Frontal cortex (tissue), 4 donors: Measurements from ENCODE around the gene GPR62. TPM values are rescaled to one million over a fixed set of nuclear protein-coding genes. Genes with fewer than 3 reads are reported as not detected.
A peak's percentile ranks its signal among the peaks of the same experiment; 100 is the strongest.

Source experiments
- DNase-seq, 2 donors: peaks; one replicate each; pipeline ENCODE4 v3.0.0; 2012; ENCODE audit warnings: low spot score in 2 of 2
- FAIRE-seq: peaks from 2 replicates; lab custom pipeline; 2012; peaks lifted over from hg19 to GRCh38; lab: Jason Lieb, UNC
- total RNA-seq: library from RNA; depleted of rRNA; stranded (reverse); fragments of >200 nt; gene quantifications from one replicate; pipeline ENCODE4 v1.2.3, GENCODE V29; 2014
- donor health status: control.
- donor health status: control.
- donor health status: control.

GPR62 gene
- total RNA-seq, 1 donor from 2014 or later = 0.41 TPM

DNA sequence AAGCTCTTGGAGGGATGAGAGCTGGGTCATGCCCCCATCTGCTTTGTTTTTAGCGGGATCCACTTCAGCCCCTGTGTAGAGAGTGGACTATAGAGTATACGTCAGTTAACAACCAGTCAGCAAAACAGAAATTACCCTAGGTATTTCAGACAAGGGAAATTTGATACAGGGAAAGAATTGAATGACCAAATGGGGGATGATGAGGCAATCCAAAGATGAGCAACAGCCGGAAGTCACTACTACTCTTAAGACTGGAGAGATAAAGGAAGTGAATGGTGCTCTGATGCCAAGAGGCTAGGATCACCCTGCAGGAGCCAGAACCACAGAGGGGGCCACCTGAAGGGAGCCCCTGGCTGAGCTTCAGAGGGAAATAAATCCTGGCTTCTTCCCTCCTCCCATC lies 1.7 kb upstream of the GPR62 start:
- FAIRE-seq (no peak), DNase-seq (no peak)

DNA sequence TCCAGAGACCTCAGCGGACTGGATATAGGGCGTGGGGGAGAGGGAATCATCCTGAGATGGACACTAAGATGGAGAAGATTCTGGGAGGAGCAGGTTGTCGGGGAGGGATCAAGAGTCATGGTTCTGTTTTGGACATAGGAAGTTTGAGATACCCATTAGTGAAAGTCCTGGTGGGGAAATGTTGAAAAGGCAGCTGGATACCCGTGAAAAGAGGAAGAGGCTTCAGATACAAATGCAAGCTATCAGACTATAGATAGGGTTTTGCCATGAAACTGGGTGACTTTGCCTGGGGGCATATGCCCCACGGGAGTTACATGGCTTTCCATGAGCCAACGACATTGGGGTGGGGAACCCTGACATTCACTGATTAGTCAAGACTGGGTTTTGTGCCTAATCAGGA lies 1.1 kb upstream of the GPR62 start:
- FAIRE-seq = no peak
- DNase-seq = no peak

DNA sequence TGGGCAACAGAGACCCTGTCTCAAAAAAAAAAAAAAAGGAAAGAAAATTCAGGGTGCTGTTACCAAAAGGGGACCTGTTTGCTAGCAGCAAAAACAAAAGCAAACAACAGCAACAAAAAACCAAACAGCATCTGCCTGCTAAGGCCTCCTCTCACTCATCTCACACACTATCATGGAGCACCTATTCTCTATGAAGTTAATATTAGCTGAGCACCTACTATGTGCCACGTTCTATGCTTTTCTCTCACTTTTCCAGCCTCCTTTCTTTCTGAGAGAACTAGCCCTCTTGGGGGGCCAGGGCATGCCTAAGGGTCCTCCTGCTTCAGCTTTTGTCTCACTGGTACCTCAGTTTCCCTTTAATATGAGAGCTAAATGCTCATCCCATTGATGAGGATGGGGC lies 468 bp upstream of the GPR62 start:
- FAIRE-seq = no peak
- no peak for DNase-seq

DNA sequence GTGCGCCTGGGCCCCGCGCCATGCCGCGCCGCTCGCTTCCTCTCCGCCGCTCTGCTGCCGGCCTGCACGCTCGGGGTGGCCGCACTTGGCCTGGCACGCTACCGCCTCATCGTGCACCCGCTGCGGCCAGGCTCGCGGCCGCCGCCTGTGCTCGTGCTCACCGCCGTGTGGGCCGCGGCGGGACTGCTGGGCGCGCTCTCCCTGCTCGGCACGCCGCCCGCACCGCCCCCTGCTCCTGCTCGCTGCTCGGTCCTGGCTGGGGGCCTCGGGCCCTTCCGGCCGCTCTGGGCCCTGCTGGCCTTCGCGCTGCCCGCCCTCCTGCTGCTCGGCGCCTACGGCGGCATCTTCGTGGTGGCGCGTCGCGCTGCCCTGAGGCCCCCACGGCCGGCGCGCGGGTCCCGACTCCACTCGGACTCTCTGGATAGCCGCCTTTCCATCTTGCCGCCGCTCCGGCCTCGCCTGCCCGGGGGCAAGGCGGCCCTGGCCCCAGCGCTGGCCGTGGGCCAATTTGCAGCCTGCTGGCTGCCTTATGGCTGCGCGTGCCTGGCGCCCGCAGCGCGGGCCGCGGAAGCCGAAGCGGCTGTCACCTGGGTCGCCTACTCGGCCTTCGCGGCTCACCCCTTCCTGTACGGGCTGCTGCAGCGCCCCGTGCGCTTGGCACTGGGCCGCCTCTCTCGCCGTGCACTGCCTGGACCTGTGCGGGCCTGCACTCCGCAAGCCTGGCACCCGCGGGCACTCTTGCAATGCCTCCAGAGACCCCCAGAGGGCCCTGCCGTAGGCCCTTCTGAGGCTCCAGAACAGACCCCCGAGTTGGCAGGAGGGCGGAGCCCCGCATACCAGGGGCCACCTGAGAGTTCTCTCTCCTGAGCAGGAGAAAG lies 951 bp downstream of the GPR62 start:
- FAIRE-seq = no peak
- DNase-seq = peak; percentile 80 to 88

DNA sequence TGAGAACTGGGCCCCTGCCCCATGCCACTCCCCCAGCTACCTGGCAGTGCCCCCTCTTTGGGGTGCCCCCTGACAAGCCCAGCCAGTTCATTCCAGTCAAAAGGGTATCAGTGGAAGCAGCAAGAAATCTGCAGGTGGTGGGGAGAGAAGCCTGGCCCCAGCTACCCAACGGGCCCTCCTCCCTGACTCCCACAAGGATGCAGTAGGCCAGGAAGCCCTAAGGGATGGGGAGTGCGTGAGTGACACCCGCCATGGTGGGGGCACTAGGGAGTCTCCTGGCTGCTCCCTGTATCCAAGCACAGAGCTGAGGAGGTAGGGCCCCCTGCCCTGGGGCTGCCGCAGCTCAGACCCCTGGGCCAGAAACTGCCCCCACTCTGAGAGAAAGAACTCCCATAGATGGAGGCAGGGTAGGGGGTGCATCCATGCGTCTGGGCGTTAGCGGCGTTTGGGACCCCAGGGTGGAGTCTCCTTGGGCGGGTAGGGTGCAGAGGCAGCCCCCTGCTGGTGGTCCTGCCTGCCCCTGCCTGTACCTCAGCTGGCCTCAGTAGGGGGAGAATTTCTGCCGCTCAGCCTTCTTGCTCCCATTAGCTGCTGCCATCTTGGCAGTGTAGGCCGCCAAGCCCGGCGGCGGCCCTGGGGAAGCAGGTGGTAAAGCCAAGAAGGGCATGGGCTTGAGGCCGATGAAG lies 2.5 kb downstream of the GPR62 start:
- DNase-seq = no peak
- no peak for FAIRE-seq

DNA sequence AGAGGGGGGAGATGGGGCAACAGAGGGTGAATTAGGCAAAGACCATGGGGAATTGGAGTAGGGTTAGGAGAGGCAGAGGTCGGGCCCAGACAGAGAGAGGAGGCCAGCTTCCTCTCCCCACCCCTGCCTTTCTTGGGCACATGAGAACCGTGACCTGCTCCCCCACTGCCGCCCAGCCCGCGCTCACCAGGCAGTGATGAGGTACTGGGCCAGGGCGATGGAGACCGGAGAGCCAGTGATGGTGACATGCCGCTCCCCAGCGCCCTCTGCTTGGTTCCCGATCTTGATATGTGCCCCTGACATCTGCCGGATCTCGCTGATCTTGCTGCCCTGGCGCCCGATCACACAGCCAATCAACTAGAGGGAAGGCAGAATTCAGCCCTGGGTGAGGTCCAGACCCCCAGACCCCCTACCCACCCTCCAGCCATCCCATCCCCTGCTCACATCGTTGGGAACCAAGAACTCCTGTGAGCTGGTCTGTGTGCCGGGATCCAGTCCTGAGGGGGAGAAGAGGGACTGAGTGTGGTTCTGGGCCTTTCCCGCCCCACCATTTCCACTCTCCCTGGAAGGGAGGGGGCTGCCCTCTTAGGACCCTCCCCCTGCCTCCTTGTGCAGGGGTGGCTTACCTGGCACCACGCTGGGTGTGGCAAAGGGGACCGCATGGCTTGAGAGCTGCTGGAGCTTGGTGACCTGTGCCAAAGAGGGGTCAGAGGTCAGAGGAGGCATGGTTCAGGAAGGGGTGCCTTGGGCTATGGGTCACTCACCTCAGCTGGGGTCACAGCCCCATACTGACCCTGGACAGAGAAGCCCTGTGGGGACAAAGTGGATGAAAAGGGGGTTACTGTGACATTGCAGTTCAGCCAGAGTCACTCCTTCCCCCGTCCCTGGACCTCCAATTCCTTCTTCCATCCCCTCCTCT lies 3.7 kb downstream of the GPR62 start:
- FAIRE-seq (no peak), DNase-seq (no peak)

DNA sequence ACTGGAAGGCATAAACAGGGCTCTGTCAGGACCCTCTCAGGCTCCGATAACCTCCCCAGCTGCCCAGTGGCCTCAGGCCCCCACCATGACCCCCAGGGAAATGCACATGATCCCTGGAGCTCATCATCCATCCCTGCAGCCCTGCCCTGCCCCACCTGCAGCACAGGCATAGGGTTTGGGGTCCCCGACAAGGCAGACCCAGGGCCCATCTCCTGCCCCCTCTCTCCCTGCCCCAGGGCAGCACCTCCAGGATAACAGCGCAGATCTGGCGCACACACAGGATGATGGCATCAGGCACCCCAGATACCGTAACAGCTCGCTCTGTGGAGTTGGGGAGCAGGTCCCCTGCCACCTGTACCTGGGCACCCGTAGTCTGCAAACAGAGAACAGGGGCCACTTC lies 4.5 kb downstream of the GPR62 start:
- DNase-seq (no peak), FAIRE-seq (no peak)

DNA sequence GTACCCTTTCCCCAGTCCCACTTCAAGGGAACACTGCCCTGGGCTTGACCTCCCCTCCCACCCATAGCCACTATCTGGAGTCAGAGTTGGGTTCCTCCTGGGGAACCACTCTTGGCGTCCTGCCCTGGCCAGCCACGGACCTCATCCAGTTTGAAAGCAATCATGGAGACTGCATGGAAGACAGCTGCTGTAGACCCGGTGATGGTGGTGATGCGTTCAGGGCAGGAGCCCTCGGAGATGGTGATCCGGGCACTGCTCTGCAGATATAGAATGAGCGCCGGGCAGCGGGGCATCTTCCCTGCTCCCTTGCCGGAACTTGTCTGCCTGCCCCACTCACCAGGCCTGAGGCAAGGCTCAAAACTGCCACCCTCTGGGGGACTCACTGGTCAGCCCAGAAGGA lies 5.2 kb downstream of the GPR62 start:
- no peak for FAIRE-seq
- no peak for DNase-seq

DNA sequence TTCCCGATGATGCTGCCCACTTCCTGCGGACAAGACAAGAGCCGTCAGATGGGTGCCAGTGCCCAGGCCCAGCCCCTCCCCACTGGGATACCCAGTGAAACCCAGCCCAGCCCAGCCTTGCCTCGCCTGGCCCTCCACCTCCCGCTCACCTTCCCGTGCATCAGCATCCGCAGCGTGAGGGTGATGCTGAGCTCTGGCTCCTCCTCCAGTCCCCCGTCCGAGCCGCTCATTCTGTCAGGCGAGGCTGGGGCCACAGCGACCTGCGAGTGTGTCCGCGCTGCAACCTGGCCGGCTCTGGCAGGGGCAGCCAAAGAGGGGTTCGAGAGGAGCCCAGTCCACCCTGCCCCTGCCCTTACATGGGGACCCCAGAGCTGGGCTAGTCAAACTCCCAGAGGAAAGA lies 5.8 kb downstream of the GPR62 start:
- DNase-seq = no peak
- no peak for FAIRE-seq

DNA sequence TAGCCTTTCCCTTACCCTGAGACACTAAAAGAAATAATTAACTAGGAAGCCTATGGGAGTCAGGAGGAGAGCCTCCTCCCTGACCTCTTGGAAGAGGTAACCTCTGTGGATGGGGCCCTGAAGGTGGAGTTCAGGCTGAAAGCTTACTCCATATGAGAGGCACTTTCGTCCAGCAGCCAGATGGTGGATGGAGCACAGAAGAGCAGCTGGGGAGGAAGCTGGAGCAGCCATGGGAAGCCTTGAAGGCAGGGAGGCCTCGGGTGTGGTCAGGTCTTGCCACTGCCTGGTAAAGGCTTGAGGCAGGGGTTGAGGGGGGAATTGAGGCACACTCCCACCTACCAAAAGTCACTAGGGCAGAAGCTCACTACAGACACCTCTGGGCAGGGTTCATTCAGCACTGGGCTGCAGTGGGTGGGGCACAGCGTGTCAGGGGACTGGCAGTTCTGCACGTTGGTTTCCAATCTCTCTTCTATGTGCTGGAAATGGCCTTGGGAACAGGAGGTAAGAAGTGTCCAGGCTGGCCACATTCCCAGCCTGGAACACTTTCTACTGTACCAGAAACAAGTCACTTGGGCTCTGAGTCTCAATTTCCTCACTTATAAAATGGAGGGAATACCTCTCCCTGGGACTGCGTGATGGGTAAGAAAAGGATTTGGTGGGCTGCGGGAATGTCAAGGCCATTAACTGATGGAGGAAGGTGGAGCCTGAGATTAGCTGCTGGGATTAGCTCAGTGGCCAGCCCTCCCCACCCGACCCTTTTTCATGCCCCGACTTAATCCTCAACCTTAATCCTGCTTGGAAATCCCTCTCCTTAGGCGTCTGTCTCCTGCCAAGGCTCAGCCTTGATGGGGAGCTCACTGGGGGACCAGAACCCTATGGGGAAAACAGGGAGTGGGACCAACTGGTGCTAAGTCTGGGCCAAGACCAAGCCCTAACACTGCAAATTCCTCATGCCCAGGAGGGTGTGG lies 6.7 kb downstream of the GPR62 start:
- no peak for FAIRE-seq
- DNase-seq = no peak

DNA sequence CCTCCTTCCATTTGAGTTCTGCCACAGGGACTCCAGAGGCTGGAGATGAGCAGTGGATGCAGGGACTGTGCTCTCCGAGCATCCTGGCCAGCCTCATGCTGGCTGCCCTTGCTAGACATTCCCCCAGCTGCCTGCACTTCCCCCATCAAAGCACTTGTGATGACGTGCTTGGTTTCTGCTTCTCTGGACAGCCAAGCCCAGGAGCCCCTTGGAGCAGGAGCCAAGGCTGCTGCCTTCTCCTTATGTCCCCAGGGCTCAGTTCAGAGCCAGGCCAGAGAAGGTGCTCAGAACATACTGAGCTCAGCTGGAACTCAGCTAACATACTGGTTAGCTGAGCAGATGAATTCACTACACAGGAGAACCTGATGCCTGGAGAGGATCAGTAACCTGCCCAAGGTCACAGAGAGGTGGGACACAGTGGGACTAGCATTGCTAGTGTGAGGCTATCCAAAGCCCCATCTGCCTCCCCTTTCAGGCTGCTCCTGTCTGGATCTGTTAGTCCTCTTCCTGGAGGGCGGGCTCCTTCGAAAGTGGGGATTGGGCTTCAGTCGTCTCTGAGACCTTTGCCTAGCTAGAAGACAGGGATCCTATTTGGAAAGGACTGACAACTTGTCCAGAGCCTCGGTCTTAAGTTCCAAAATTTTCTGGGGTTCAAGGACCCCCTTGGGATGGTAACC lies 7.8 kb downstream of the GPR62 start:
- FAIRE-seq (no peak), DNase-seq (no peak)

DNA sequence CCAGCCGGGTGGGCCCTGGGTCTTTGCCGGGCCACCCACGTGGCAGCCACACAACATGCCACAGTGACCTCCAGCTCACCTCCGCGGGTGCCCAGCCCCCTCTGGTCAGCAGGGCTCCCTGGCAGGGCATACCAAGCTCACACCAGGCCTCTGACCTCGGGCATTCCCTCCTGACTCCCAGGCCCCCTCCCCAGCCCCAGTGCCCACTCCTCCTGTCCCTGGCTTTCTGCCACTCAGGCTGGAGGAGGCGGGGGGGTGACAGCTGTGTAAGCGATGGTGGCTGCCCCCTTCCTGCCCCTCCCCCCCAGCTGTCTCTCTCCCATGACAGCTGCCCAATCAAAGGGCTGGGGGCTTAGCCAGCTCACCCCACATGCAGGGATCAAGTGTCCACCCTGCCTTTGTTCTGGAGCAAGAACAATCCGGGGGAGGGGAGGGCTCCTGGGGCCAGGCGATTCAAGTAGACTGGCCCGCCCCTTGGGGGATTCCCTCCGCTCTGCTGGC lies 8.8 kb downstream of the GPR62 start:
- FAIRE-seq = no peak
- DNase-seq = no peak

DNA sequence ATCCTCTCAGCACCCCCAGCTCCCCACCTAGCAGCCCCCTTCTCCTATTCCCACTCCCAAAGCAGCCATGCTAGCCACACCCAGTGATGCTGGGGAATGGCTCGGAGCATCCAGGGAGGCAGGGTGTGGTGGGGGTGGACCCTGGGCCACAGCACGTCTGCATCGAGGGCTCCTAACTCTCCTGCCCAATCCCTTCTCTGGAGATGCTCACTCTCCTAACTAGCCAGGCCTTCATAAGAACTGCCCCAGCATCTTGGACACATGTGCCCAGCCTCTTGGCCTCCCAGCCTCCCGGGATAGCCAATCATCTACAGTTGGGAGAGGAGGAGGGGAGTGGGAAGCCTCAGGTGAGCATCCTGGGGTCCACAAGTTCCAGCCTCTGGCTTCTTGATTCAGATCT lies 9.3 kb downstream of the GPR62 start:
- DNase-seq = no peak
- FAIRE-seq = no peak

DNA sequence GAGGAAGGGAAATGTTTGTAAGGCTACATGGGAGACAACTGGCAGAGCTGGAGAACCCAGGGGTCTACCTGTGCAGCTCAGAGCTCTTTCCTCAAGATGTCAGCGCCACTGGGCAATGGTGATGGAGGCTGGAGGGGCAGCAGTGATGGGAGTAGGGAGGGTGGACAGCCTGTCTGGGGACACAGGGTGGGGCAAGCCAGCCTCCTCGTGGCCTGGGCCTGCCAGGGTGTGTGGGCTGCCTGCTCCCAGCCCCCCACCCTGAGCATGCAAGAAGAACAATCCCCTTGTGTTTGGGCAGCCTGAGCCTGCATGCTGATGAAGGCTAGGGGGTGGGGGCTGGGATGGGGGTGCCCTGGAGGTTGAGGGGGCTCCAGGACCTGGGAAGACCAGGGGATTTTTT lies 10.8 kb downstream of the GPR62 start:
- DNase-seq (peak in 1 of 2 donors; percentile 73), FAIRE-seq (no peak)

DNA sequence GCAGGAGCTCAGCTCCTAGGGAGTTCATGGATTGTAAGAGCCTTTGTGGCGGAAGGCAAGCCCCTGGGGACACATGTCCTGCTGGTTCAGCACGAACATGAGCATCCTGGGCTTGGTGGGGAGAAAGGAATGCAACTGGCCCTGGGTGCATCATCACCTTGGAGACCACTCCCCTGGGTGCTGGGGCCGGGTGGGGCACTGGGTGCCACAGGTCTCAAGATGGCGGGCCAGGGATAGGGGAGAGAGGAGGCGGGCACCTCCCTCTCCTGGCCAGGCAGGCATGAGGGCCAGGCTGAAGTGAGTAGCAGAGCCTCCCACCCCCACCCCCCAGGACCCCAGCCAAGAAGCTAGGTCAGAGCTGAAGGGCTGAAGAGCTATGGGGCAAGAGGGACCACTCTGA lies 11.3 kb downstream of the GPR62 start:
- DNase-seq = no peak
- no peak for FAIRE-seq

DNA sequence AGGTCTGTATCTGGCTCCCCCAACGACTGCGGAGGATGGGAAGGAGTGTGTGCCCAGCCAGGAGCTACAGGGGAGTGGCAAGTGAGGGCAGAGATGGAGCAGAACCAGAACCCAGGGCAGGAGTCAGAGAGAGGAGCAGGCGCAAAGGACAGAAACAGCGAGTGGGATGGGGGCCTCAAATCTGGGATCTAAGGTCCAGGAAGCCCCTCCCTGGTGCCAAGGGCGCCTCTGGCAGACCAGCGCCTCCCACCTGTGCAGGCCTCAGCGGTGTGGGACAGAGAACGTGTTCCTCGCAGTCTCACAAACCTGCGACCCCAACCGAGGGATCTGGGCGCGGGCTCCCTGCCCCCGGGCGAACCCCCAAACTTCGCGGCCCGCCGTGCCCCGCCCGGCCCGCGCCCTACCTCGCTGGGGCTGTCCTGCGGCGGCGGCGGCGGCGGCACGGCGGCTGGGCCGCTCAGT lies 11.8 kb downstream of the GPR62 start:
- no peak for DNase-seq
- no peak for FAIRE-seq

DNA sequence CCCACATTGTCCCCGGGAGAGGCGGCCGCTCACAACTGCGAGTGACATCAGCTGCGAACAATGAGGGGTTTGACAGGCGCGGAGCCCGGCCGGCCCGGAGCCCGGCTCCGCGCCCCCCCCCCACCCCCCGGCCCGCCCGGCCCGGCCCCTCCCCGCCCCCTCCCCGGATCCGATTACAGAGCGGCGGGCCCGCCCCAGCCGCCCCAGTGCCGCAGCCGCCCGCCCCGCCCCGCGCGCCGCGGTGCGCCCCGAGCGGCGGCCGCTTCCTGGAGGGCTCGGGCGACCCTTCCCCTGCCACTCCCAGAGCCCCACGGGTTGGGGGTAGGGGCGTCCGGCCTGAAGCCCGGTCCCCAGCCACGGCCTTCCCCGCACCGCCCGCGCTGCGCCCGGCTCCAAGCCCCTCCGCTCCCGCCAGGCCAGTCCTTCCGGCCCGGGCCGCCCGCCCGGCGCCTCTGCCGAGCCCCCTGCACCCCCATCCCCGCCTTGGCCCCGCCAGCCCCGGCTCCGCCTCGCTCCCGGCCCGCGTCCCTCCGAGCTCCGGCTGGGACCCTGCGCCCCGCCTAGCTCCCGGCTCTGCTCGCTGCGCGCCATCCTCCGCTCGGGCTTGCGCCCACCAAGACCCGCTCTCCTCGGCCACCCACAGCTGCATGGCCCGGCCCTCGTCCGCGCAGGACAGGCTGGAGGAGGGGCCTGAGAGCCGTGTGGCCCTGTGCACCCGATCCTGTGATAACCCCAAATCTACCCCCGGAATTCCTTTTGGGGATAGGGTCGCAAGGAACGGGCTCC lies 12.4 kb downstream of the GPR62 start, which contains the start of gene PCBP4:
Gene PCBP4 (minus strand): TSS at position 71 of the 786 bp plus-strand sequence. CDS start 6,214 bp downstream, outside the sequence.
- FAIRE-seq = no peak
- peak; percentile 81 to 90 for DNase-seq
